ENCODE results near the gene CD3G. TPM values are rescaled to one million over a fixed set of nuclear protein-coding genes. Genes with fewer than 3 reads are reported as not detected.
"Not testable (repeated sequence)": the region's sequence is repeated elsewhere in the genome, so short reads cannot be mapped to it uniquely, and the experiment has no call there.

Gene CD3G
- total RNA-seq, 1 experiment from 2014 or later, result not detected

DNA sequence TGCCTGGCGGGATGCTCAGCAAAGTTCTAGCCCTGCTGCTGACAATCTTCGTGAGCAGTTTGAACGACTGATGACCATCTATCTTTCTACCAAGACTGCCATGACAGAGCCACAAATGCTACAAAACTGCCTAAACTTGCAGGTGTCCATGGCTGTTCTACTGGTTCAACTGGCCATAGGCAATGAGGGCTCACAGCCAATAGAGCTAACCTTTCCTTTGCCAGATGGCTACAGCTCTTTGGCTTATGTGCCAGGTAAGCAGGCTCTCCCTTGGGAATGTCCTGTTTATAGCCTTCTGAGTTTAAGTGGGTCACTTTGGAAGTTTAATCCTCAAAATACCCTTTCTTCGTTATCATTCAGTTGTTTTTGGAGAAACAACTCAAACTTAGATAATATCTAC is 35.4 kb downstream of the CD3G start:
- no peak for DNase-seq (ENCODE audit: low spot score)

DNA sequence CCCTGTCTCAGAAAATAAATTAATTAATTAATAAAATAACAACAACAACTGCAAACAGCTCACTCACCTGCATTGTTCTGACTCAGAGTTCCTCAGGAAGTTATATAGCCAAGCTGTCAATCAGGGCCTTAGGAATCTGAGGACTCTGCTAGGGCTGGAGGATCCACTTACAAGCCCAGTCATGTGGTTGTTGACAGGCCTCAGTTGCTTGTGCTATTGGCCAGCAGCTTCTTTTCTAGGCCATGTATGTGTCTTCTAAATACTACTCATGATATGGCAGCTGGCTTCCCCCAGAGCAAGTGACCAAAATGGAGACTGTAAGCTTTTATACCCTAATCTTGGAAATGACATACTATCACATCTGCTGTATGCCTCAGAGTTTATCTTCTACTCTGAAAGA is 36.4 kb downstream of the CD3G start:
- no peak for DNase-seq (ENCODE audit: low spot score)

DNA sequence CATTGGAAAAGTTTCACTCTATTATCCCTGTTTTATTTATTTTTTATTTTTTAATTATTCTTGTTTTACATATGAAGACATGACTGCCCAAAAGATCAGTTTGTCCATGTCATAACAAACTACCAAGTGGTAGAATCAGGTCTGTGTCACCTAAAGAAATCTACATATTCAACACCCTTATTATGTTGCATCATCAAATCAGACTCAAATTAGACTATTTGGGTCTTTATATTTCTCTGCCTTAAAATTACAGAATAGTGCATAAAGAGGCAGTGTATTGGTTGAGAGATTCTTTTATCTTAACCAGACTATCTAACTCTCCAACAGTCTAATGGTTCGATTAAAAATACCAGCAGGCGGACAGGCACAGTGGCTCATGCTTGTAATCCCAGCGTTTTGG is 38.8 kb downstream of the CD3G start:
- DNase-seq (ENCODE audit: low spot score), result no peak

DNA sequence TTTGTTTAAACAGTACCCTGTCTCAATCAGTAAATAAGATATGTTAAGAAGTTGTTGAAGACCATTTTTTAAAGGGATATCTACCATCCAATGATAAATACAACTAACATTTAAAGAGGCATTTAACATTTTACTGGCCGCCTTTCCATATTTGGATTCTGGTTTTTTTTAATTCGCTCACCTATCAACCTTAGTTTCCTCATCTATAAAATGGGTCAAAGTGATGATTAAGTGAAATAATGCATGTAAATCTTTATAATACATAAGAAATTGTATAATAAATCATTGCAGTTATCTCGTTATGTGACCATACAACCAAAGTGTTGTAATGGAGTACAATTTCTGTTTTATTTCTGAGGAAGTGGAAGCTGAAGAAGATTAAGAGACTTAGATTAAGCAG is 39.5 kb downstream of the CD3G start:
- DNase-seq (ENCODE audit: low spot score), result no peak

DNA sequence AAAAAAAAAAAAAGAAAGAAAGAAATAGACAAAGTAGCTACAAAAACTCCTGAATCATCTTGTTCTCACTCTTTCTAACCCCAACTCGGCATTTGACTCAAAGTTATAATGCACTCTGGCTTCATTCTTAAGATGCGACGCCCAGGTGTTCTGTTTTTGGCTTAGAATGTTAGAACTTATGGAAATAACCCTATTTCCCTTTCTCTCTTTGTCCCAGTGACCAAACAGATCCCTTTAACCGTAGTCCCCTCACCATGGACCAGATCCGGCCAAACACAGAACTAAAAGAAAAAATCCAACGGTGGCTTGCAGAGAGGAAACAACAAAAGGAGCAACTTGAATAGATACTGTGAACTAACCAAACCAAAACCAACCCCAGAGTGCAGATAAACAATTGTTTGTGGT is 52.0 kb downstream of the CD3G start:
- no peak for DNase-seq (ENCODE audit: low spot score)

DNA sequence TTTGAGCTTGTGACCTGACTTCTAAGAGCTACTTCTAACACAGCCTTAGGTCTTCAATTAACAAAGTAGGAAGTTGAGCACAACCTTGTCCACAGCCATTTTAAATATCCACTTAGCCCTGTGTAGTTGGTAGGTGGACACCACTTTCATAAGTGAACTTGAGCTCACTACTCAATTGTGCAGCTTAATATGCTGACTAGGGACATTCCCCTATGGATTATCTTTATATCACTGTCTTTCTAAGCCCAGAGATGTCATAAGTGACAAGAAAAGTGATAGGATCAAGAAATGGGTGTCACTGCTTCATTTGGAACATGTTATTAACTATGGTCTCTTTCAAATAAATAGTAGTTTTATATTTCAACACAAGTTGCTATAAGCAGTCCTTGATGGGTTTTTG is 53.3 kb downstream of the CD3G start:
- DNase-seq (ENCODE audit: low spot score), result no peak

DNA sequence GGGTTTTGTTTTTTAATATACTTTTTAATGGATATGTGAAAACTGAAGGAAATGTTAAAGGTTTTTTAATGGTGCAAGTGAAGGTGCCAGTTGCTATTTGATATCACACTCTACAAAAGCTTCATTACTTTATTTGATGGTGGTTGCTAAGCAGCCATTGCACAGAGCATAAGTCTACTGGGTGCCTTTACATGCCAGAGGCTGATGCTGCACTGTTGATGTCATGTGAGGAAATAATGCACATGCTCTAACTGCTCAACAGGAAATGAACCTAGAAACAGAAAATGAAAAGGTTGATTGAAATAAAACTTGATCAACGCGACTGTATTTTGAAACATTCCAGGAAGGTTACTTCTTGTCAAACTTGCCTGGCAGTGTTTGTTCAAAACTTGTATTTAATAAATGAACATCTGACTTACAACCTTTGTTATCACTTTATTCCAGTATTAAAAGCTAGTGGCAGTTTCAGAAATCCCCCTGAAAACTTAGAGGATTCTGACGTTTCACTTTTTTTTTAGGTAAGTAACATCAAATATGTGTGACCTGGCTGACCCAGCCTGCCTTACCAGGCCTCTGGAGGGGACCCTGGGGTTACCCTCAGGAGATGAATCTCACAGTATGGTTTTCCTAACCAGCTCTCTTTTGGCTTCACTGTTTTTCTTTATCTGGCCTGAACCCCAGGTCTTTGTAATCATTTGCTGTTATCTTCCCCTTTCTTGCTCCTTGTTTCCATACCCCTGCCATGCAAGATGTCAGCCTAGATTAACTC is 54.8 kb downstream of the CD3G start:
- DNase-seq (ENCODE audit: low spot score), result no peak

DNA sequence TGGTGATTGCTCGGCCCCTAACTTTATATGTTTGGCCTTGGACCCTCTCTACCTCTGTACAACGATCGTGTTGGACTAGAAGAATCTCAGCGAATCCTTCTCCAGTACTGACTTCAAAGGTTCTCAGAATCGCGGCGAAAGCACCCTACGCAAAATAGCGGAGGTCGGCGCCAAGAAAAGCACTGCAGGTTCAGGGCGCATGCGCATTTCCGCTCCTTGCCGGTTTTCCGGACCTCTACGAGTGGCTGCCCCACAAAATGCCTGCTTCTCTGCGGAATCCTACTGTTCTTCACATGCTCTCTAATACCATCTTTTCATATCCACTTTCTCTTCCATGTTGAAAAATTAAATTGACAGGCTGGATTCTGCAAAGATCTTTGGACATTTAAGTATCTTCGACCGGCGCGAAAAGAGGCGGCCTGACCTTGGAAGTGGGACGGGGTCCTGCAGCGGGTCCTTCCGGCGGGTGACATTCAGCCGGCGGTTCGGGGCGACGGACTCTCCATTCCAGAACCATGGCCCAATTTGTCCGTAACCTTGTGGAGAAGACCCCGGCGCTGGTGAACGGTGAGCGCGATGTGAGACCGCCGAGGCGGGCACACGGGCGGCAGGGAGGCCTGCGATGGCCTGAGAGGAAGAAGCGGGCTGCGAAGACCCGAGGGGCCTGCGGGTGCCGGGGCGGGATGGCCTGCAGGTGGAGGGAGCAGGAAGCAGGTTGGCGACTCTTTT is 57.2 kb downstream of the CD3G start, which contains the start of gene ATP5MG:
ATP5MG (plus strand) TSS at position 456 of the 729 bp plus-strand sequence; CDS start at position 516, 60 bp downstream.
- peak; percentile 98 for DNase-seq (ENCODE audit: low spot score)

DNA sequence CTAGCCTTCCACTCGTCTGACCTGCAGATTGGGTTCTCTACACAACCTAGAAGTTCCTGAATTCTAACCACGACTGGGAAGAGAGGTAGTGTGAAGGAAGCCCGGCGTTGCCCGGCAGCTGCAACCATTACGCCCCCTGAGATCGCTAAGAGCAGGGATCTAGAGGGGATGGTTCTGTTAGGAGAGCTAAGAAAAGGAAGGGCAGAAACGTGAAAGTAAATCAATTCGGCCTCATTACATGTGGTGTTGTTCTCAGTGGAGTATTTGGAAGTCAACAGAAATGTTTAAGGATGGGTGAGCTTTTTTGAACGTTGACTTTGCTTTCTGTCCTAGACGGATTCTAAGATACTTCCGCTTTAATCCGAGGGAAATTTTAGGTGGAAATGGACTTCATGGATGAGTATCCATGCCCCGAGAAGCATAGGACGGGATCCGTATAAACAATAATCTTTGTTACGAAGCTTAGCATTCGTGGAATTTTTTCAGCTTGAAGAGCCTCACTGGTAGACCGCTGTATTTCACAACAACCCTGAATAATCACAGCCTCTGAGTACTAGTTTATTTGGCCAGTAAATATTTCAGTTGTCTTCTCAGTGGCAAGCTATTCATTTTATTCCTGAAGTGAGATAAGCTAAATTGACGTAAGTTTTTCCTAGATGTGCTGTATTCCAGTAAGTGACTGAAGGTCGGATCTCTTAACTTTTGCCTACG is 57.9 kb downstream of the CD3G start:
- DNase-seq (ENCODE audit: low spot score), result peak; percentile 74

DNA sequence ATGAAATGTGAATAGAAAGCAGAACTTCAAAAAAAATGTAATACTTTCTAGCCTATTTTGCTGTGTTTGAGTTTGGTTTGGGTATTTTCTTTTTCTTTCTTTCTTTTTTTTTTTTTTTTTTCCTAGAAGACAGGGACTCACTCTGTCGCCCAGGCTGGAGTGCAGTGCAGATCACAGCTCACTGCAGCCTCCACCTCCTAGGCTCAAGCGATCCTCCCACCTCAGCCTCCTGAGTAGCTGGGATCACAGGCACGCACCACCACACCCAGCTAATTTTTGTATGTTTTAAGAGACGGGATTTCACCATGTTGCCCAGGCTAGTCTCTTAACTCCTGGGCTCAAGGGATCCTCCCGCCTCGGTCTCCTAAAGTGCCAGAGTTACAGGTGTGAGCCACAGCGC is 58.5 kb downstream of the CD3G start:
- DNase-seq (ENCODE audit: low spot score), result not testable (repeated sequence)

Small RNAs within 50 kb of the gene (small RNA-seq; reads per million reads assigned to genes)
- not detected for gene AP001582.1

Other genes with a start within 250 kb of the CD3G start
- gene SCN4B, start 191.5 kb upstream of the CD3G start, total RNA-seq (2014; rRNA removed; shearing (Covaris generic)), result not detected in 2 replicates
- gene SCN2B, start 167.7 kb upstream of the CD3G start, total RNA-seq (2014; rRNA removed; shearing (Covaris generic)), result not detected in 2 replicates
- 0.10 TPM in 1 of 2 replicates, not detected in the other for gene JAML, start 119.3 kb upstream of the CD3G start, total RNA-seq (2014; rRNA removed; shearing (Covaris generic))
- 11.1 and 11.7 TPM in 2 replicates for gene MPZL3, start 92.0 kb upstream of the CD3G start, total RNA-seq (2014; rRNA removed; shearing (Covaris generic))
- gene MPZL2, start 80.0 kb upstream of the CD3G start, total RNA-seq (2014; rRNA removed; shearing (Covaris generic)), result 24.3 and 30.4 TPM in 2 replicates
- gene CD3E, start 39.6 kb upstream of the CD3G start, total RNA-seq (2014; rRNA removed; shearing (Covaris generic)), result not detected in 2 replicates
- gene CD3D, start 1.6 kb upstream of the CD3G start, total RNA-seq (2014; rRNA removed; shearing (Covaris generic)), result not detected in 2 replicates
- 23.6 and 24.1 TPM in 2 replicates for gene UBE4A, start 15.3 kb downstream of the CD3G start, total RNA-seq (2014; rRNA removed; shearing (Covaris generic))
- gene ATP5MG, start 57.3 kb downstream of the CD3G start, total RNA-seq (2014; rRNA removed; shearing (Covaris generic)), result 222 and 227 TPM in 2 replicates
- 49.7 and 54.8 TPM in 2 replicates for gene KMT2A, start 92.1 kb downstream of the CD3G start, total RNA-seq (2014; rRNA removed; shearing (Covaris generic))
- gene TTC36, start 183.1 kb downstream of the CD3G start, total RNA-seq (2014; rRNA removed; shearing (Covaris generic)), result not detected in 2 replicates
- gene TMEM25, start 186.8 kb downstream of the CD3G start, total RNA-seq (2014; rRNA removed; shearing (Covaris generic)), result 4.3 and 4.4 TPM in 2 replicates
- gene IFT46, start 221.6 kb downstream of the CD3G start, total RNA-seq (2014; rRNA removed; shearing (Covaris generic)), result 17.6 and 18.7 TPM in 2 replicates
- 79.4 and 84.9 TPM in 2 replicates for gene ARCN1, start 228.1 kb downstream of the CD3G start, total RNA-seq (2014; rRNA removed; shearing (Covaris generic))